GM21825 (cell line): ENCODE results near the gene OLFML2A.

Source experiments
- ATAC-seq: cut with Tn5 transposase; IDR thresholded peaks from one replicate; pipeline ENCODE4 v1.9.1; 2021; ENCODE audit warnings: mild to moderate bottlenecking, moderate library complexity; ENCODE audit not compliant: unreplicated experiment

Gene OLFML2A

DNA sequence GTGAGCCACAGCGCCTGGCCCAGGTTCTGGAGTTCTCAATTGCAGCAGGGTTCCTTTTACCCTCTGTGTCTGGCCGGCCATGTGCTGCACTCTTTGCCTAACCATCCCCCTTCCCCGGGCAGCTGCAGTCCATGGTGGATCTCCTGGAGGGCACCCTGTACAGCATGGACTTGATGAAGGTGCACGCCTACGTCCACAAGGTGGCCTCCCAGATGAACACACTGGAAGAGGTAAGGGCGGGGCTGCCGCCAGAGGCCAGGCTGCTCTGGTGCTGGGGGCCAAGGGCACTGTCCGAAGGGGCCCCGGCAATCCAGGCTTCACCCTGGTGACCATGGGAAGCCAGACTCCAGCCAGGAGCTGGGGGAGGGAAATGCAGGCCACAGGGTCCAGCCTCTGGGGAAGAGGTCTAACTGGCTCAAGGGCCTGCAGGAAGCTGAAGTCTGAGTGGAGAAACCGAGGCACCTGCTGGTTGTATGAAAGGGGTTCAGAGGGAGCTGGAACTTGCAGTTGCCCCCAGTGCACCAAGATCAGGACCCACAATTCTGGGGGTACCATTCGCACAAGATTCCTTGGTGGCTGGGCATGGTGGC is 18.1 kb downstream of the OLFML2A start:
- ATAC-seq = no peak

DNA sequence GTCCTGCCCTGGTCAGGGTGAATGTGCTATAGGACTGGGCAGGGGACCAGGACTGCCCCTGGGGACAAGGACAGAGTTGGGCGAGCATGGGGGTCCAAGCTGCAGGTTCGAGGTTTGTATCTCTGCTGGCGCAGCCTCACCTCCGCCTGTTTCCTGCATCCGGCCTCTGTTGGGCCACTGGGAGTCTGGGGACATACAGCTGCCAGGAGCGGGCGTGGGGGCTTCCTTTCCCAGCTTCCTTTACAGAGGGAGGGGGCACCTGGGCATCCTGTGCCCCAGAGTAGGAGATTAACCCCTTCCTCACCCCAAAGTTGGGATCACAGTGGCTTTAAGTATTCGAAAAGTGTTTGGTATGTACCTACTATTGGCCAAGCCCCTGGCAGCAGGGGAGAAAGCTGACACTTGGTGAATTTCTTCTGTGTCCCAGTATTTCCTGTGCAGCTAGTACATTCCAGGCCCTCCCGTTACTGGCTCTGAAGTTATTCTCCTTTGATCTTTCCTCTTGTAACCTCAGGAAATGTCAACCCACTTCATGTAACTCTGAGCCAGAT is 19.0 kb downstream of the OLFML2A start:
- ATAC-seq = no peak

DNA sequence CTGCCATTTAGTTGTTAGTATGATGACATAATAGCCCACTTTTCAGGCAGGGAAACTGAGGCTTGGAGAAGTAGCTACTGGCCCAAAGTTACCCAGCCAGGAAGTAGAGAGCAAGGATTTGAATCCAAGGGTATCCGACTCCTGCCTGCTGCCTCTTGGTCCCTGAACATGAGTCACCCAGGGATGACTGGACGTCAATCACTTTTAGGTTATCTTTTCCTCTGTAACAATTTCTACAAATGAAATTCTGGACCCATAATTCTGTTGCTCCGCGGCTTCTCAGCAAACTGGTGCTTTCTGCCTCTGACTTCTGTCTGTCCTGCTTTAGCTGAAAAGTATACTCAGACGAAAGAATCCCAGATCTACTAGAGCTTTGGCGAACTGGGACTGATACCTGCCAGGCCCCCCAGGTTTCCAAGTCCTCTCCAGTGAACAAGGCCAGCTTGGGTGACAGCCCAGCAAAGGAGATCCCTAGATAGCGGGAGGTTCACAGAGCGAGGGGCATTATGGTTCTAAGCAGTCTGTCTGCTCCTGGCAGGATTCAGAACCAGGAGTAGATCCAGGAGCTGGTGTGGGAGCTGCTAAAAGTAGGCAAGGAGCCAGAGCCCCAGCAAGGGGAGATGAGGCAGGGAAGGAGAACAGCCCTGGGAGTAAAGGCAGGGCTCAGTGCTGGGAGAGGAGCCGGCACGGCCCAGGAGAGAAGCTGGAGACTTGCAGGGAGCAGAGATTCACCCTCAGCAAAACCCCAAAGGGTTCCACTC is 20.6 kb downstream of the OLFML2A start:
- no peak for ATAC-seq

DNA sequence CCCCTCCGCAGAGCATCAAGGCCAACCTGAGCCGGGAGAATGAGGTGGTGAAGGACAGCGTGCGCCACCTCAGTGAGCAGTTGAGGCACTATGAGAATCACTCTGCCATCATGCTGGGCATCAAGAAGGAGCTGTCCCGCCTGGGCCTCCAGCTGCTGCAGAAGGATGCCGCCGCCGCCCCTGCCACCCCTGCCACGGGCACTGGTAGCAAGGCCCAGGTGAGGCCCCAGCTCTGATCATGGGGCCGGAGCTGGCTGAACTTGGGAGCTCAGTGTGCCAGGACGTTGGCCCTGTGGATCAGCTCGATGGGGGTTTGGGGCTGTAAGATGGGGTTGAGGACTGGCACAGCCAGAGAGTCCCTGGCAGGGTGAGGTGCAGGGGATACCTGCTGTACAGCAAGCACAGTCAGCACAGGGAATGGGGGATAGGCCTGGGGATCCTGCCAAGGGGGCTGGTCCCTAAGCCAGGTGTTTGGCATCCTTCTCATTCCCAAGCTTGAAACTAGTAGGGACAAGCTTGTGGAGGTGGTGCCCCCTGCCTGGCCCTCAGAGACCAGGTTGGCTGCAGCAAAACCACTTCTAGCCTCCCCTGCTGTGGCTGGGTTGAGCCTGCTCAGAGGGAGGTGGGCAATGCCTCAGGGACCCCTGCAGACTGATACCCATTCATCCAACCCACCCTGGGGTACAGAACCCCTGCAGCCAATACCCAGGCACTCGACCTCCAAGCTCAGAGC is 22.5 kb downstream of the OLFML2A start:
- no peak for ATAC-seq

DNA sequence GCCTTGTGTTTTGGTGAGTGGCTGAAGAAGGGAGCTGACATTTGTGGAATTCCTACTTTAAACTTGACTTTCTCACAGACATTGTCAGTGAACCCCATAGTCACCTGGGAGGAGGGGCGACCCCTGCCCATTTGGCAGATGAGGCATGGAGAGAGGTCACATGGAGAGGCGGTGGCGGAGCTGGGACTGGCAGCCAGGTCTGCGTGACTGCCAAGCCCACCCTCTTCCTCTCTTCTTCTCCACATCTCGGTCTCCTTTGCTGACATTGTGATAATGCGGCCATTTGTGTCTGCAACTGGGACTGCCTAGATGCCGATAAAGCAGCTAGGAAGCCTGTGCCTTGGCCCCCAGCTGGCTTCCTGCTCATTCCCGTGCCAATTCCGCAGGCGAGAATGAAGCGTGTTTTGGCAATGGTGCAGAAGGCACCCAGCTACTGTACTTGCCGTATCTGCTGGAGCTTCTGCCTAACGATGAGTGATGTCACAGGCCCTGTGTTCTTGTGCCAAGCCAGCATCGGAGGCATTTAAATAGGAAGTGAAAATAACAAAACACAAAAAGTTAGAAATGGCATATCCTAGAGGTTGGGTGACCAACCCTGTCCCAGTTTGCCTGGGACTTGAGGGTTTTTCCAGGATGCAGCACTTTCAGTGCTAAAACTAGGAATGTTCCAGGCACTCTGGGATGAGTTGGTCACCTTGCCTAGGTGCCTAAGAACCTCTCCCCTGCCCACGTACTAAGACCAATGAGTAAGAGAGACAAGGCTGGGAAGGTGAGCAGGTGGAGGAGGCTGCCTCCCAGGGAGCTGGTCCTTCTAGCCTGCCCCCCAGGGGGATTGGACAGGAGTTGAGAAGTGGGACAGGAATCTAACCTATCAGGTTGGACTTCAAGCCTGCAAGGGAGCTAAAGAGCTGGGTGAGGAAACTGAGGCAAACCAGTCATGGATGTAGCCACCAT is 23.6 kb downstream of the OLFML2A start:
- no peak for ATAC-seq

DNA sequence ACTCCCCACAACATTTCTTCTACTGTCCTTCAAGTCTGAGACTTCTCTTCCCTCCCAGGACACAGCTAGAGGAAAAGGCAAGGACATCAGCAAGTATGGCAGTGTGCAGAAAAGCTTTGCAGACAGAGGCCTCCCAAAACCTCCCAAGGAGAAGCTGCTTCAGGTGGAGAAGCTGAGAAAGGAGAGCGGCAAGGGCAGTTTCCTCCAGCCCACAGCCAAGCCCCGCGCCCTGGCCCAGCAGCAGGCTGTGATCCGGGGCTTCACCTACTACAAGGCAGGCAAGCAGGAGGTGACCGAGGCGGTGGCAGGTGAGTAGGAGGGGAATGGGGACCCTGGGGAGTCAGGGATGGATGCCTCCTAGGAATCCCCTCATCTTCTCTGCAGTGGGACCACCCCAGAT is 24.4 kb downstream of the OLFML2A start:
- no peak for ATAC-seq

DNA sequence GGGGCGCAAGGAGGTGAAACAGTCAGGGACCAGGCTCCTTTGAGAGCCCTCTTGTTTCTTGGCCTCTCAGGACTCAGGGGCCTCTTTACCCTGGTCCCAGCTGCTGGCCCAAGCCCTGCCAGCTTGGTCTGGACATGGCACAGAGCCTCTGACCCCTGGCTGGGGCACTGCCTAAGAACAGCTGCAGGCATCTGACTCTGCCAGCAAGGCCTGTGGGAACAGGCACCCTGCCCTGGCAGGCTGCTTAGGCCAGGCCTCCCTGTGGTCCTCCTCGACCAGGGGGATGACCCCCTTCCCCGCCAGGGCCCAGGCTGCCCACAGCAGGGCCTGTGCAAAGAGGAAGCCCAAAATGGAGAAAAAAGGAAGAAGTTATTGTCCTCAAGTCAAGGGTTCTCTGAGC is 25.5 kb downstream of the OLFML2A start:
- no peak for ATAC-seq

DNA sequence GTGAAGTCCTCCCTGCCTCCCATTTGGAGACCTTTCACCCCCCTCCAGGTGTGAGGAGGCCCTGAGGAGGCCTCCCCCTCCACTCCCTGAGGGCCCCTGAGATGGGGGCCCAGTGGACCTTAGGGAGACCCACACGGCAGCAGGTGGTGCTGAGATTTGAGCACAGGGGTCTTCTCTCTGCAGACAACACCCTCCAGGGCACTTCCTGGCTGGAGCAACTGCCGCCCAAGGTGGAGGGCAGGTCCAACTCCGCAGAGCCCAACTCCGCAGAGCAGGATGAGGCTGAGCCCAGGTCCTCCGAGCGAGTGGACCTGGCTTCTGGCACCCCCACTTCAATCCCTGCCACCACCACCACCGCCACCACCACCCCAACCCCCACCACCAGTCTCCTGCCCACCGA is 27.0 kb downstream of the OLFML2A start:
- no peak for ATAC-seq

DNA sequence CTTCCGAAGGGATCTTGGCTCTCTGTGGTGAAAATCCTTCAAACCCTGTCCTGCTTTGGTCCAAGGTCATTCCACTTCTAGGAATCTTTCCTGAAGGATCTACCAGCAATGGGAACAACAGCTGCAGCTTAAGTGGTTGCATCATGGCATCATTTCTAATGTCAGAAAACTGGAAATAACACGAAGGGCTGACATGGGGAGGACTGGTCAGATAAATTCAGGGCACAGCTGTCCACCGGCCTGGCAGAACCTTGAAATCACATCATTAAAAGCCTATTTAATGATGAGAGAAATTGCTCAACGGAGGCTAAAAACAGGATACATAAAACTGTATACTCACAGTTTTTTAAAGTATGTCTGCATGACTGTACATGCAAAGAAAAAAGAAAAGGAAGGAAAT is 28.3 kb downstream of the OLFML2A start:
- ATAC-seq = no peak

DNA sequence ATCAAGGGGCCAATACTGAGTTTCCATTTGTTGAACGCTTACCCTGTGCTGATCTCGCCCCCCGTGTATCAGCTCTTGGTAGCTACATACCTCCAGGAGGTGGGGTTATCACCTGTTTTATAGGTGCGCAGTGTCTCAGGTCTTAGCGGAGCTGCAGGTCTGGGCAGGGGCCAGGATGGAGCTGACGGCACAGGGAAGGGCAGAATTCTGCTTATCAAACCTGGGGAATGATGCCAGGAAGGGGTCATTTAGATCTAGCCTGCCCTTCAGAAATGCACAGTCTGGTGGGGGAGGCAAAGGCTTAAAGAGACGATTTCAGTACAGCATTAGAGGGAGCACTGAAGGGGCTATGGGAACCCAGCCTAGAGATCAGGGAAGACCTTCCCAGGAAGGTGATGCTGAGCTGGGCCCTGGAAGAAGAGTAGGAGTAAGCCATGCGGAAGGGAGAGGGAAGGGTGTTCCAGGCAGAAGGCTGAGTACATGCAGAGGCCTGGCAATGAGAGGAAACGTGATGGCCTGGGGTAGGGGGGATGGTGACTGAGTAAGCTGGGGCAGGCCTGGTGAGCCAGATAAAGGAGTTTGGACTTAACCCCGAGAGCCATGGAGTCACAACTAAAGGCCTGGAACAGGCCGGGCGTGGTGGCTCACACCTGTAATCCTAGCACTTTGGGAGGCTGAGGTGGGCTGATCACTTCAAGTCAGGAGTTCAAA is 31.5 kb downstream of the OLFML2A start:
- ATAC-seq = no peak

DNA sequence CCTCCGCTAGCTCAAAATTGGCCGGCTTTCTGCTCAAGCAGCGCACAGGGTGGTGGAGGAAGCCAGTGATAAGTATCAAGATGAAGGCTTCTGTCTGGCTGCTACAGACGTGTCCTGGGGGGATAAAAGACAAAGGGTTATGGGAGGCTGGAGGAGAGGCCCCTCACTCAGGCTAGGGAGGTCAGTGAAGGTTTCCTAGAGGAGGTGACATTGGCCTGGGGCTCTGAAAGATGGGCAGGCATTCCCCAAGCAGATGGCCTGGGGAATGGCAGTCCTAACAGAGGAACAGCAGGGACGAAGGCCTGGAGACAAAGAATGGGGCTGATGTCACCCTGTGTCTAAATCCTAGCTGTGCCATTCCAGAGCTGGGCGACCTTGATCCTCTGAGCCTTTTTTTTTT is 32.3 kb downstream of the OLFML2A start:
- ATAC-seq = no peak

DNA sequence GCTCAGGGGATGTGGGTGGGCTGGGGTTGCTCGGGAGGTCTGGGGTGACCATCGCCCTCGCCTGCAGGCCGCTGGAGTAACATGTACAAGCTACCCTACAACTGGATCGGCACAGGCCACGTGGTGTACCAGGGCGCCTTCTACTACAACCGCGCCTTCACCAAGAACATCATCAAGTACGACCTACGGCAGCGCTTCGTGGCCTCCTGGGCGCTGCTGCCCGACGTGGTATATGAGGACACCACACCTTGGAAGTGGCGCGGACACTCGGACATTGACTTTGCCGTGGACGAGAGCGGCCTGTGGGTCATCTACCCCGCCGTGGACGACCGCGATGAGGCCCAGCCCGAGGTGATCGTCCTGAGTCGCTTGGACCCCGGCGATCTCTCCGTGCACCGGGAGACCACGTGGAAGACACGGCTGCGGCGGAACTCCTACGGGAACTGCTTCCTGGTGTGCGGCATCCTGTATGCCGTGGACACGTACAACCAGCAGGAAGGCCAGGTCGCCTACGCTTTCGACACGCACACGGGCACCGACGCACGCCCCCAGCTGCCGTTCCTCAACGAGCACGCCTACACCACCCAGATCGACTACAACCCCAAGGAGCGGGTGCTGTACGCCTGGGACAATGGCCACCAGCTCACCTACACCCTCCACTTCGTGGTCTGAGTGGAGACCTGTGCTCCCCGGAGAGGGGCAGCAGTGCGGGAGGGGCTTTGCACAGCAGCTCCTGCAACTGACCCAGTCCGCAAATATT is 33.0 kb downstream of the OLFML2A start:
- no peak for ATAC-seq

DNA sequence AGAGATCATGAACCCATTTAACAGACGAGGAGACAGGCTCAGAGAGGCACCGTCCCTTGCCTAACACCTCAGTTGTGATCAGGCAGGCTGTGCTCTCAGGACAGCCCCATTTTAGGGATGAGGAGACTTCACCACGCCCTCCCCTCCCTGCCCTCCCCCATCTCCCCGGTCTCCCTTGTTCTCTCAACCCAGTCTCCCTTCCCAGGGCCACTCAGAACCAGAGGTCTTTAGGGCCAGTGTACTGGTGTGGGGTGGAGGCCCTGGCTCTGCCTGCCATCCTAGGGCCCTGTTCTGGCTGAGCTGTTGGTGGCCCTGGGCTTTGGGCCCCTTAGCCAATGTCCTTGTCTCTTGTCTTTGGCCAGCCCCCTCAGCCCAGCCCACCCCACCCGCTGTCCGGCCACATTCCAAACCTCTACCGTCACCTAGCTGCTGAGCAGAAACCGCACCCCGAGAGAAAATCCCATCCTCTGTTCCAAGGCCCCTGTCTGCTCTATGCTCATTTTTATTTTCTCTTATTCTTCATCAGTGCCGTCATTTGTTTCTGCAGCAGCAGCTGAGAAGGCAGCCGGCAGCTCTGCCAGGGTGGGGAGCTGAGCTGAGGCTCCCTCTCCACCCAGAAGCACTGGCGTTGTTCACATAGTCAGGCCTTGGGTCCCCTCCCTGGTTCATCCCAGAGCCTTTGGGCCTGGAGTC is 33.9 kb downstream of the OLFML2A start:
- ATAC-seq = no peak

DNA sequence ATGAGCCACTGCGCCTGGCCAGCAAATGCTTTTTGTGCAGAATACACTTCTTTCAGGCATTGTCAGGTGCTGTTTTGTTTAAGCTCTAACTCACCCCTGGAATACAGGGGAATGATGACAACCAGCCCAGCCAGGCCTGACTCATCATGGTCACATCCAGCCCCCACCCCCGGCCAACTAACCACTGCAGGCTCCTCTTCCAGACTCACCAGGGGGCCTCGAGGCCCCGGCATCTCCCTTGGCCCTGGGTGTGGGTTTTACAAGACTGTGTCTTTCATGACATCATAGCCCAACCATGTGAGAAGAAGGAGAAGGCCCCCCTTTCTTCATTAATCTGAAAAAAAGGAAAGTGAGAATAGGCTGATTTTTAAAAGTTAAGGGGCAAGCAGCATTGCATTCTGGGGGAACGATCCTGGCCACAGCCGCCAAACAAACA is 35.5 kb downstream of the OLFML2A start:
- ATAC-seq = no peak

DNA sequence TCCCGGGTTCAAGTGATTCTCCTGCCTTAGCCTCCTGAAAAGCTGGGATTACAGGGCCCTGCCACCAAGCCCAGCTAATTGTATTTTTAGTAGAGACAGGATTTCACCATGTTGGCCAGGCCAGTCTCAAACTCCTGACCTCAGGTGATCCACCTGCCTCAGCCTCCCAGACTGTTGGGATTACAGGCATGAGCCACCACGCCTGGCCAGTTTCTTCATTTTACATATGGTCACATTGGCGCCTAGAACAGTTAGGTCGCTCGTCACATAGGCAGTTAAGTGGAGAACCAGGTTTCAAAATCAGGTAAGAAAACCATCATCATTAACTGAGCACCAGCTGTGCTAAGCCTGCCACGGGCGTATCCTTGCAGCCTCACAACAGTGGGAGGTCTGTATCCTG is 36.1 kb downstream of the OLFML2A start:
- ATAC-seq = no peak

DNA sequence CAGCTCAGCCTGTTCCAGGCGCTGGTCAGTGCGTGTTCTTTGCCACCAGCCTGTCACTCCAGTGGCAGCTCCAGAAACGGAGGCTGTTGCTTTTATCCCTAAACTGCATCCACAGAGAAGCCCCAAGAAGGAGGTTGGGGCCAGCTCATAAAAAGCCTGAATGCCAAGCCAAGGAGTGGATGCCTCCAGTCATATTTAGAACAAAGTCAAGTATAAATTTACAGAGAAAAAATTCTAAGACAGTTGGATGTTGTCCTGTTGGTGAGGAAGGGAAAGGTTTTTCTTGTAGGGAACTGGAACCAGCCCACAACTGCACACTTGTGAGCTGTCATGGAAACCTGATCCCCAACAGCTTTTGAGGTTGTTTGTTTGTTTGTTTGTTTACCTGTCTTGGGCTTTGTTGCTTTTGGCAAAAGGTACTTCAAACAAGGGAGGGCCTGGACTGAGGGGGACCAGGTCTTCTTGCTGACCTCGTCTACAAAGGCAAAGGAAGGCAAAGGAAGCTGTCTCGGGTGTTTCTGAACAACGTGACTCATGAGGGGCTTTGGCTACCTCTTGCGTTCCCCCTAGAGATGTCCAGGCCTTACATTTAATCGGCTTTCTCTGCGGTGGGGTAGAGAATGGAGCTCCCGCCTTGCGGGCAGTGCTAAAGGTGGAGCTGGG is 36.7 kb downstream of the OLFML2A start:
- no peak for ATAC-seq

DNA sequence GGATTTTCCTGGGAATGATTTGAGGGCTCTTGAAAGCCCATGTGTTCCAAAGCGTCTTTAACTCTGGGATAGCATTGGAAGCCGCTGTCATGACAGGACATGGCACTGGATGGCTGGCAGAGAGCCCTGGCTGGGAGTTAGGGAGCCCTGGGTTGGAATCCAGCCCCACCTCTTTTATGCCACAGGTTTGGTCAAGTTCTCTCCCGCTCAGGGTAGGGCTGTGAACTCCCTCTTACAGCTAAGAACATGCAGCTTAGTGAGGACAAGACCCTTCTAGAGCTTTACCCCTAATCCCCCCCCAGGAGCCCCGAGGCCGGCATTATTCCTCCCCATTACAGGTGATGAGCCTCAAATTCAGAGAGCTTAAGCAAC is 37.2 kb downstream of the OLFML2A start:
- no peak for ATAC-seq

DNA sequence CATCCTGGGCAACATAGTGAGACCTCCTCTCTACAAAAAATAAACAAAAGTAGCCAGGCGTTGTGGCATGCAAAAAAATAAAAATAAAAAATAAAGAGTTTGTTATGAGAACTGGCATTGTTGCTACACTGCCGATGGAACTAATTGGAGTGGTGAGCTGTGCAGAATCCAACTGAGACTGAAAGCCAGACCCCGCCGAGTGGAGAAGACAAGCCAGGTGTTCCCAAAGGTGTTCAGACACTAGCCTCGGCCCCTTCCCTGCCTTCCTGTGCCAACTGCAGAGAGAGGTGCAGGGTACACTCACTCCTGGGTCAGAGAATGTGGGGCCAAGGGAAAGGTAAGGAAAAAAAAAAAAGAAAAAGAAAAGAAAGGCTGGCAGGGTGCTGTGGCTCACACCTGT is 38.7 kb downstream of the OLFML2A start:
- no peak for ATAC-seq
